TTC549 (cell line): Measurements from ENCODE around the gene CELF4.

Experiments
- FAIRE-seq: peaks from 2 replicates; lab custom pipeline; 2012; peaks lifted over from hg19 to GRCh38; lab: Jason Lieb, UNC

Gene CELF4

DNA sequence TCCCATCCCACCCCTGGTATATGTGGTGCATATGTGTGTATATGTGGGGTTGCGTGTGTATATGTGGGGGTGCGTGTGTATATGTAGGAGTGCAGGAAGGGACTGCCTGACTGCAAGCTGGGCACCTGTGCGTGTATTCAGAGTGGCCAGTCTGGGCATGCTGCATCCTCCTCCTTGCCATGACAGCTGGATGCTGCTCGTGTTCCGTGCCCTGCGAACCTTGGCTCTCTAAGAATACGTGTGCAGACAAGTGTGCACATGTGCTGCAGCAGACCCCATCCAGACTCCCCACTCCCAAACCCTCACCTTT lies 222.1 kb downstream of the CELF4 start:
- no peak for FAIRE-seq

DNA sequence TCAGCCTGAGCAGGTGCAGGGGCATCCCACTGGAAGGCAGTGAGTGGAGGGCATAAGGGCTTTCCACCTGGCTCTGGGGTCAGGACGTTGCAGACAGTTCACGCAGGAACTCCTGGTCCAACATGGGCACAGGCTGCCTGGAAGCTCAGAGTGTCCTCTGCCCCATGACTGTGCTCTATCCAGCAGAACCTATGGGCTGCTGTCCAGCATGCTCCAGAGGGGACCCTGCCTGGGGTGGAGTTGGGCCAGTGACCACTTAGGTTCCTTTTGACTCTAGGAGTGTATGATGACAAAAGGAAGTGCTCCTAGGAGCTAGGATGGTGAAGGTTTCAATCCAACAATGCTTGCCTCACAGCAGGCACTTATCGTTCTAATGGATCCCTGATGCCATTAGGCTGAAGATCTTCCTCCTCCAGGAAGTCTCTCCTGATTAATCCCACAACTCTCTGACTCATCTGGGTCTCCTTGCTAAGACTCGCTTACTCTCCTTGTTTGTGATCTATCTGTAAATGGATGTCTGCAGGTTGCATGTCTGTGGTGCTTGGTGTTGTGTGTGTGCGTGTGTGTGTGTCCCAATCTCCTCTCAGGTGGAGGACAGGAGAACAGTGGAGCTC lies 224.0 kb downstream of the CELF4 start:
- no peak for FAIRE-seq

DNA sequence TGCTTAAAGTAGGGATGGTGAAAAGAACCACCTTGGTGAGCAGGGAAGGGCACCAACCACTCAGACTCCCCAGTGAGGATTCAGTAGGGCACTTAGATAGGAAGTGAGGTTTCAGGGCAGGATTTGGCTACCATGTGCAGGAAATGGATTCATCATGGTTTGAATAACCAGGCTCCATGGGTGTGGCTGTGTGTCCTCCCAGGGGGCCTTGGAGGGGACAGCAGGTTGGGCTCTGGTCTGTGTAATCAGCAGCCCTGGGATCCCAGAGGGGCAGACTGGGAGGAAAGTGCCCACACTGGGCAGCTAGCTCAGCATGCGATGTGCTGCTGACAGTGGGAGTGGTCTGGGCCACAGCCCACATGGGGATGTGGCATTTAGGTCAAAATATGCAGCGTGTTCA lies 224.6 kb downstream of the CELF4 start:
- no peak for FAIRE-seq

DNA sequence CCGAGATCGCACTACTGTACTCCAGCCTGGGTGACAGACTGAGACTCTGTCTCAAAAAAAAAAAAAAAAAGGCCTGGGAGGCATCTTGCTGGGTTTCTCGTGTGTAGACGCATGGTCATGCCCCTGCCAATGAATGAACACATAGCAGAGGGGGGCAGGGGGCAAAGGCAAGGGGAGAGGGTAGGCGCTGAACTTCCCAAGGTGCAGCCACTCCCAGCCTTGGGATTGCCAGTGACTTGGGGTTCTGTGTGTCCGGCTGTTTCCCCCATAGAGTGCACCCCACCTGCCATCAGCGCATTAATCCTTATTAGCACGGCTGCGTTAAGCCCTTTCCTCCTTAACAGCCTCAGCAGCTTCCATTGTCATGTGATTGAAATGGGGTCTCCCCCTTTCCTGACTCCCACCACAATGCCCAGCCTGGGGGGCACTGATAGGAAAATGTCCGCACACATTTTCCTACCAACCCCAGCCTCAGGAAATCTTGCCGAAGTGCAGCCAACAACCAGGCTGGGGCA lies 225.8 kb downstream of the CELF4 start:
- FAIRE-seq, result no peak

DNA sequence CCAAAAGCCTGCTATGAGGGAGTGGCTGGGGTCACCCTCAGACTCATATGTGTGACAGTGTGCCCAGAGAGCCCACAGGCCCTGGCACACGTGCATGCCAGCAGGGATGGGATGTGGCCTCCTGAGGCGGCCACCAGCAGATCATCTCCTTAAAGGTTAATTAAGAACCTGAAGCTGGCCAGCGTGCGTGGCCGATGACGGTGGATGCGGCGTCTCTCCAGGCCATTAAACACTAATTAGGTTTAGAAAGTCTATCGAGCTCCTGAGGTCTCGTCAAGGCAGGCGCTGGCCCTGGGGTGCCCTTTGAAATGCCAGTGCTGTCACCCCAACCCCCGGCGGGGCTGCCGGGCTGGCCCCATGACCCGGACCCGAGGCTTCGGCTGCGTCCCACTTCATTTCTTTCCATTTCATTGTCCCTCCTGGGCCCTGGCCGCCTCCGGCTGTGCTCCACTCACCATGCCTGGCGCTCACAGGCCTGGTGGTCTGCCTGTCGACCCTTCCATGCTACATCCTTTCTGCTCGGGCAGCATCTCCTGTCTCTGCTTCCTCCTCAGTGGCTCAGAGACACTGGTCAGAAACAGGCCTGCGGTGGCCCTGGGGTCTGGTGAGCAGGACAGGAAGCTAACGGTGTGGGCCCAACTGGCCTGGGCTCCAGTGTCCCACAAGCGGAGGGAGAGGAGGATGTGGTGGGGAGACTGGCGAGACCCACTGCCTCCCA lies 228.9 kb downstream of the CELF4 start:
- FAIRE-seq, result no peak

DNA sequence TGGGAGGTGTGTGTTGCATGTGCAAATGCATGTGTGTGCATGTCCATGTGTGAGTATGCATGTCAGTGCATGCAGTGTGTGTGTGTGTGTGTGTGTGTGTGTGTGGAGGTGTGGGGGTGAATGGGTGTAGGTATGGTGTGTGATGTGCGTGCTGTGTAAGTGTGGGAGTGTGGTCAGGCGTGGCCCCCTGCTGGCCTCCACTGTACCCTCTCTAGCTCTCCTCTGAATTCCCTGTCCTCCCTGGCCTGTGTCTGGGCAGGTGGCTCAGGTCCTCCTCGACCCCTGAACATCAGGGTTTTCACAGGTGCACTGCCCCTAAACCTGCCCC lies 230.2 kb downstream of the CELF4 start:
- FAIRE-seq, result no peak

DNA sequence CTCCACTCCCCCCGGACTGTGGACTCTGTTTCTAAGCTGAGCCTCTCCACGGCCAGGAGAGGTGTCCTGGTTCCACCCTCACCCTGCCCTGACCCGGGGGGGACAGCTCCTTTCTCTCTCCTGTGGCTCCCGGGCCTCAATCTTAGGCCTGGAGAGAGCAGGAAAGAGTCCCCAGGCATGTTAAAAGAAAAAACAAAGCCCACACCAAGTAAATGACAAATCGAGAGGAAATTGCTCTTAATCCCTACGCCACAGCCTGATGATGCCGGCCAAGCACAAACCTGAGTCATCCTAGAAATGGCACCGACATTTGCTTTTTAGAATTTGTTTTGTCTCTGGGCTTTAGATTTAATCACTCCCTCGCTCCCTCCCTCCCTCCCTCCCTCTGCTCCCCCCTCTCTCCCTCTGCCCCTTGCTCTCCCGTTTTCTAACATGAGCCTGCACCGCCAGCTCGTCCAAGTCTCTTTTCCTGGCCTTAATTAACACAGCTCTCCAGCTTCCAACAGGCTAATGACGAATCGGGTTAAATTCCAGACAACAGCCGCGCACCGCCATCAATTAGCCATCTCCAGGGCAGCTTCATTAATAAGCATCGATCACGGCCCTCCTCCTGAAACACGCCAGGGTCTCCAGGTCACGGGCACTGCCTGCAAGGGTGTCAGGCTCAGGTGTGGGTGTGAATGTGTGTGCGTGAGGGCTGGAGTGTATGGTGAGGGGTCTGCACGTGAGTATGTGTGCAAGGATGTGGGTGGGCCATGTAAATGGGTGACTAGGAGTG lies 230.8 kb downstream of the CELF4 start:
- no peak for FAIRE-seq

DNA sequence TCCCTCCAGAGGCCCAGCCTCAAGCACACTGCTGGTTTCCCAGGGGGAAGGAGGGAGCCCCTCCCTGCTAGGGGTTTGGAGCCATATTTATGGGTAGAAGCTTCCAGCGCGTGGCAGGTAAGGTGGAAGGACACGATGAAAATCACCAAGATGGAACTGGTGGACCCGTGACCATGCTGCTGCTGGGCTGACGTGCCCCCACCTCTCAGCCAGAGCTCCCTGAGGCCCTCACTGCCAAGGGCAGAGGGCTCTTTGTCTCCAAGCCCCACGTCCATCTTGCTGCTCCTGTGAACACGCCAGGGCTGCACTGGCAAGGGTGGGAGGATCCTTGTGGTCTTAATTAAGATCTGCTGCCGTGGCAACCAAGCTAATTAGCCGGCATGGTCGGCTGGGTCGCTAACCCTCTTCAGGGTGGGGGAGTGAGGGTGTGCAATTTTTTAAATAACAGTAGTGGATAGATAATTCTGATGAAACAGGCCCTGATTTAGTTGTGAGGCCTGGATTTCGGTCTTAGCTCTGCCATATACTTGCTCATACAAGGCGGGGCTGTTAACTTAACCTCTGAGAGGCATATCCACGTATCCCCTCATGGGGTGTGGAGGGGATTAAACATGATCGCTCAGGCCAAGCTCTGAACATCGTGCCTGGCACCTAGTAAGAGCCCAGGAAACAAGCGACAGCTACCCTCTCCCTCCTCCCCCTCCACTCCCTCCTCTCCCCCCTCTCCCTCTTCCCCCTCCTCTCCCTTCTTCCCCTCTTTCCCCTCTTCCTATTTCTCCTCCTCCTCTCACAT lies 232.8 kb downstream of the CELF4 start:
- FAIRE-seq, result no peak

DNA sequence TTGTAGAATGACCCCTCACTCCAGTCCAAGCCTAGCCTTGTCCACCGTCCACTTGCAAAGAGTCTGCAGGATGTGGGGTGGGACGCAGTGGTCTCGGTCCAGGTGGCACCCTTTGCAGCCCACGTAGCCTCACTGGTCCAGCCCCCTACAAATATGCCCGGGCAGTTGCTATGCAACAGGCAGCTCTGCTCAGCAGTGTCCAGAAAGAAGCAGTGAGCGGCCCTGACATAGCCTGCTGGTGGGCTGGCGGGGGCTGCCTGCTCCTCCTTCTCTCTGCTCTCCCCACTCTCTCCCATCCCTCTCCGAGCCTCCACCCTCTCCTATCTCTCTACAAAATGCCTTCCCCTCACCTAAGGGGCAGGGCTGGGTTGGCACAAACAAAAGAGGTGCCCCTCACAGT lies 233.4 kb downstream of the CELF4 start:
- no peak for FAIRE-seq

DNA sequence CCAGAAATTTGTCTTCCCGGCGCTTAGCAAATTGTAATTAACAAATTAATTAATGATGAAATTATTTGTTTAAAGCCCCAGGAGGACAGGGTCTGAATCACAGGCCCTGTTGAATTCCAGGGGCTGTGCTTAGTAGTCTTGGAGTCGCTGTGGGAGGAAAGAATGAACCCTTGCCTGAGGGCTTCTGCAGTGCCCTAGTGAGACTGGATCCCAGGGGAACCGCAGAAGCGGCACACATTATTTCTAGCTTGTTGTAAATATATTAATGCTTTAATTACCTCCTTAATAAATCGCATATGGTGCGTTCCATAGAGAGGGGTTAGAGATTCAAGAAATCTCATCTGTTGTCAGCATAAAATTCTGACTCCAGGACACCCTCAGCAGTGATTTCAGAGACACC lies 235.4 kb downstream of the CELF4 start:
- FAIRE-seq, result no peak

DNA sequence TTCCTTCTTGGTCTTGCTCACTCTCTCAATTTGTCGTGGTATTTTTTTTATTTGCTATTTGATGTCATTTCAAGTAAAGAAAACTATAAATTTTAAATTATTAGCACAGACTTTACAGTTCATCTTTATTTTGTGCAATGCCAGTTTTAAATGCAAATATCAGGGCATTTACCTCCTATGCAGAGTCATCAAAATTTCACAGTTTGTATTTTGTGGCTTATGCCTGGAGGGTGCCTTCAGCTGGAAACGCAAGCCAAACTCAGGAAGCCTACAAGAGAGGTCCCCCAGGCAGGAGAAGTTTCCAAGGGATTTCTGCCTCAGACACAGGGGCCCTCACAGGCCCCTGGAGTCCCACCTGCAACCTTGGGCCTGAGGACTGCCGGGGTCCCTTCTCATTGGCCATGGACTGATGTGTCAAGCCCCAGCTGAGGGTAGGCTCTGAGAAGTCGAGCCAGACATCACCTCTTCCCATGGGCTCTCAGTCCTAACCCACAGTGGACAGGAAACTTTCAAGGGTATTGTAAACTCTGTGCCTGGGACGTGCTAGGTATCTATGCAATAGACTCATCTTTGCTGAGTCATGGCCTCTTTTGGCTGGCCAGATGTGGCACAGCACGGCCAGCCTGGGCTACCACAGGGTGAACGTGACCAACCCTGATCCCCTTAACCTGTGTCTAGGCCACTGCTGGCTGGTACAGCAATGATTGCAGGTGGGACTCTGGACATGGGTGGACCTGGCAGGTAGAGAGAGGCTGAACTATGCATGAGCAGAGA lies 236.5 kb downstream of the CELF4 start:
- no peak for FAIRE-seq

DNA sequence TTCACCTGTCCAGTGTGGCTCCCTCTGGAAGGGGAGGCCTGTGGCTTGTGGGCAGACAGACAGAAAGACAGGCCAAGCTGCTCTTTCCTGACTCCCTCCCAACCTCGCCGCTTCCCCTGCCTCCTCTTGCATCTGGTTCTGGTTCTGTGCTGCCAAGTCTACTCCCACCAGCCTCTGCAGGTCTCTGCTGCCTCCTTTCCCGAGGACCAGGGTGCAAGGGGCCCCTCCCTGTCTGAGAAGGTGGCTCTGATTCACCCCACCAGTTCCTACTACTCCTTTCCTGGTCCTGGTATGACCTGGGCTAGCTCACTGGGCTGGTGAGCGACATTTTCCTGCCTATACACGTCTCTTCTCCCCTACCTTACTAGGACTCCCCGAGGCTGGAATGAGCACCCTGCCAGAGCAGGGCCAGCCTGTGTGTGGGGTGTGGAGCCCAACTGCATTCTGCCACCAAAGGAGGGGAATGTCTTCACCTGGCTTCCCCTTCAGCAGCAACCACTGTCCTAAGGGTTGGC lies 238.5 kb downstream of the CELF4 start:
- FAIRE-seq, result no peak

DNA sequence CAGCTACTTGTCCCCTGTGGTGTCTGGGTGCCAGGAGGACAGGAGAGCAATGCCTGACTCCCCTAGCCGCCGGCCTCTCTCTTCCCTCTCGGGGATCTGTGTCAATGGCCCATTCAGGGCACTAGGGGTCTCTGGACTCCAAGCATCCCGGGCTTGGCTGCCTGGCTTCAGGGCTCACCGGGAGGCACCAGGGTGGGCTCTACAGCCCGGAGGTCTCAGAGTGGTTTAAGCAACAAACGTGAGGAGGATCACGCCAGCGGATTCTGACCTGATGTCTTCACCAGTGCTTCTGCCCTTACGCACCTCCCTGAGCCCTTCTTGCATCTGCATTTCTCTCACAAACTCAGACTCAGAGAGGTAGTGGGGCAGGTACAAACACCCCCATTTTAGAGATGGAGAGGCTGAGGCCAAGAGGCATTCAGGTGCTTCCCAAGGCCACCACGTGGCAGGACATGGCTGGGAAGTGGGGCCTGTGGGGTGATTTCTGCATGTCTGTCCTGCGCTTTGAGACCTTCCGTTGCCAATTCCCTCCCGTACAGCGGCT lies 243.0 kb downstream of the CELF4 start:
- FAIRE-seq, result no peak

DNA sequence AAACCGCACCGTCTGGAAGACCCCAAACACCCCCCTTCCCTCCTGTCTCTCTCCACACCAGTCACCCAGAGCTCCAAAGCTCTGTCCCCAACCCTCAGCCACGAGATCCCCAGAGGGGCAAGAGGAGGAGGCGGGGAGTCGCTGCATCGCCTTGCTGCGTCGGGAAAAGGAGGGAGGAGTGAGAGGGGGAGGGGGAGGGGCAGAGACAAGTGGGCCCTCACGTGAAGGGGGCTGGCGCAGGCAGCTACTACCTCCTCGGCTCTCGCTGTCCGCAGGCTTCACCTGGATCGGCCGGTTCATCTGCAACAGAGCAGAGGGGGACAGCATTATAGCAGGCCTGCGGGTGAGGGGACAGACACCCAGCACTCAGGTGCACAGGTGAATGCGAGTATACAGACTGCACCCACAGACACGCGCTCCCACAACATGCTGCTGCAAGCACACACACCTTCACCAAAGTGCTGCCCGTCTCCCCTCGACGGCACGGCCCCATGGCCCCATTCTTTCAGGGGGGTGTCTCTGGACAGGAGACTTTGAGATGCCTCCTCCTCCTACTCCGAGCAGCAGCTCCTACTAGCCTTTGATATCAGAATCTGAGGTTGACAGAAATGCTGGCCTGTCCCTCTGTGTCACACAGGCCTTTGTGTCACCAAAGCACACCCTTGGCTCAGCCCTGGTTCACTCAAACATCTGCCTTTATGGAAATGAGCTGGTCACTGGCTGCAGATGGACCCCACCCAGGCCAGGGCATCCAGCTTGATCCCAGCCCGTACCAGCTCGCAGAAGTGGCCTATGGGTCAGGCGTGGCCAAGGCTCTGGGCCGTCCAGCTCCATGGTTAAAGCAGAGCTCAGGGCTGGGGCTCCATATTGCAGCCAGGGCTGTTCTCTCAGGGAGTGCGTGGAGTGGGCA lies 243.8 kb downstream of the CELF4 start:
- FAIRE-seq, result no peak

DNA sequence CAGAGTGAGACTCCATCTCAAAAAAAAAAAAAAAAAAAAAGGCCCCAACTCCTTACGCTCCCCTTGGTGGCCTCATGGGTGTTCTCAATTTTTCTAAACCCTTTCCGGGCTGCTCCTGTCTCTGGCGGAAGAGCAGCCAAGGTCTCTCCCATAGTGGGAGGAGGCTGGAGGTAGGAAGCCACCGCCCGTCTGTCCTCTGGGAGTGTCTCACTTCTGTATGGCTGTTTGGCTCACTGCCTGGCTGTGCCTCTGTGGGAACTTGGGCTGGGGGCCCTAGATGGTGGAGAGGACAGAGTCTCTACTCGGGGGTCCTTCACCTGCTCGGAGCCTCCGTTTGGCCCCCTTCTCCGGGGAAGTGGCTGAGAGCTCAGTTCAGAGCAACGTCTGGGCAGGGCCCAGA lies 245.3 kb downstream of the CELF4 start:
- FAIRE-seq, result no peak

DNA sequence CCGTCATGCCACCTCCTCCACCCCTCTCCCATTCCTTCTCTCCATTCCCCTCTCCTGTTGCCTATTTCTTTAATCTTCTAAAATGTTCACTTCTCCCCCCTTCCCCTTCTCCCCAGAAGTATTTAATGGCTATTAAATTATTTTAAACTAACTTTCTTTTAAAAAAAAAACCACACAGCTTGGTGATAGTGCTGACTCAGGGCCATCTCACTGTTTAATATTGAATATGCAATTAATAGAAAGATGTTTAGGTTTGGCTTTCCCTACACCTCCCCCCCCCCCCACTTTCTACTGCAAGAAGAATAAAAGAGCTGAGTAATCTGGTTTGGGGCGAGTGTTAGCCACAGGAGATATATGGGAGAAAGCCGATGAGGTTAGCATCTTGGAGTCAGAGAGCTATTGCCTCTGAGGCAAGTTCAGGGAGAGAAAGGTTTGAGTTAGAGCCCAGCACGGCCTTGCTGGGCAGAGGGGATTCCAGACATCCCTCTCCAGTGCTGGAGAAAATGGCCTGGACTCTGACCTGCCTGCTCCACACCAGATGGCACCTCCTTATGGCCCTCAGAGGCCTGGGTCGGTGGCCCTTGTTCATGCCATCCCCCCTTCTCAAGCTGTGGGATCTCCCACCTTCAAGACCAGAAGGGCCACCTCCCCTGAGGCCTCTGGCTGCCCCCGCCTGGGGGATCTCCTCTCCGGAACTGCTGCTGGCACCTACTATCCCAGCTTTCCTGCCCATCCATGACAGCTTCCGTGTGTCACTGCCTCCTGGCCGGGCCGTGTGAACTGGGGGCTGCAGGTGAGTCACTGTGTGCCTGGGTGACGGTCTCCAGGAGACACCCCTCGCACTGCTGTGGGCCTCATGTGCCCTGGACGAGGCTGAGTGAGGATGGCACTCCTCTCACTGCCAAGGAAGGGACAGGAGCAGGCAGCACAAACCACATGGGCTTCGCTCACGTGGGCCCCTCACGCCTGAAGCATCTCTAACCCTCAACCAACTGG lies 246.9 kb downstream of the CELF4 start:
- FAIRE-seq, result no peak

DNA sequence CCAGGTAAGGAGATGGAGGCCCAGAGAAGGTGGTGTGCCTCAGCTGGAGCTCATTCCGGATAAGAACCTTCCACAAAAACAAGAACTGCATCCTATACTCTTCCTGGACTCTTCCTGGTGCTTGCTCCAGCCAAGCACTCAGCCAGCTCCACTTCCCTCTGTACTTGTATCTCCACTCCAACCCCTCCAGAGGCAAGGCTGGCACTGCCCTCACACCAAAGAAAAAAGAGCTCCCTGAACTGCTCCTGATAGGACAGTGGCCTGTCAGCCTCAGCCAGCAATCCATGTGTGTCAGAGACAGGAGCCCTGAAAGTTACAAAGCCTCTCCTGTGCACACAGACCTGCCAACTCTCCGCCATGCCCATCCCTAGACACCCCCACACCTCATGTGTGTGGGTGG lies 248.1 kb downstream of the CELF4 start:
- FAIRE-seq, result no peak

DNA sequence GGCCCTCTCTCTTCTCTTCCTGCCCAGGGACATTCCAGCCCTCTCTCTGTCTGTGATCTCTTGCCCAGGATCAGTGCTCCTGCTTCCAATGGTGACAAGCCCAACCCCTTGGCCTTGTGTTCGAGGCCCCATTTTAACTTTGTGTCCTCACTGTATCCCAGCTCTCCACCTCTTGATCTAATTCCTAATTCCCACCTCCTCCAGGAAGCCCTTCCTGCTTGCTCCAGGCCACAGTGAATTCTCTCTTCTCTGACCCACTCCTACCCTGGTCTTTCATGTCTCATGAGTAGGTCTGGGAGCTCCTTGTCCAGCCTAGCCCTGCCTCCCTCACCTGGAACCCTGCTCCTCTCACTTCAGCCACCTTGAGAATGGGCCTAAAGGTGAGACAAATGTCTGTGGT lies 249.1 kb downstream of the CELF4 start:
- no peak for FAIRE-seq

DNA sequence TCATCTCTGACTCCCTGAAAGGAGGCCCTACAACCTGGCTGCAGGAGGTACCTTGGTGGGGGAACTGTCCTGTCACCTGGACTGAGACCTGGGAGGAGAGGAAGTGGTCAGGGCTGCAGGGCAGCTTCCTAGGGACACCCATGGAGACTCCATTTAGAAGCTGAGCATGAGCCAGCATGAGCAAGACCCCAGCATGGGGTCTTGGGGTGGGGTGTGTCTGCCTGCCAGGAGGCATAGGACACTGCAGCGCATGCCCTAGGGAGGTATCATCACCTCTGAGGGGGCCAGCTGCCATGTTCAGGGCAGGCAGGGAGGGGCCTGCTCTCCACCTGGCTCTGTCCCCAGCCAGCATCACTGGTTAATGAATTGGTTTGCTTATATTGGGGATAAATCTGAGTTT lies 249.7 kb downstream of the CELF4 start:
- FAIRE-seq, result no peak
